Ovary (tissue), 3 donors: ENCODE data around the gene EXOC3L1.

ENCODE experiments used
- CTCF ChIP-seq, 3 donors: fragments of 450-650 bp in 2 of 3; fragments of 200-600 bp in 1 of 3; IDR thresholded peaks; one replicate each; pipeline versions ENCODE4 v1.5.1 to v1.8.0; 2016 to 2022; ENCODE audit warnings: antibody characterized with exemption in 3 of 3, mild to moderate bottlenecking in 1 of 3
- EP300 ChIP-seq: sonication (generic); formaldehyde crosslinking; IDR thresholded peaks from one replicate; pipeline ENCODE4 v1.6.1; 2017; ENCODE audit warnings: antibody characterized with exemption
- POLR2A ChIP-seq: fragments of 450-650 bp; IDR thresholded peaks from one replicate; pipeline ENCODE4 v1.6.1; 2017; ENCODE audit warnings: antibody characterized with exemption, mild to moderate bottlenecking, moderate library complexity
- donor health status: DM: no; HTN: no; CAD: no.

- no peak for TF ChIP-seq CTCF (IDR thresholded peaks at IDR 0.05)
- TF ChIP-seq POLR2A = no peak
- TF ChIP-seq EP300 = no peak
These were observed 18.8 kb downstream of the EXOC3L1 start for GRCh38 chr16:67170949-67171649.
